GM21526 (cell line): ENCODE results near the gene ZMYM1.
"Not testable (repeated sequence)": the region's sequence is repeated elsewhere in the genome, so short reads cannot be mapped to it uniquely, and the experiment has no call there.

Experiments used
- ATAC-seq: cut with Tn5 transposase; IDR thresholded peaks from one replicate; pipeline ENCODE4 v1.9.1; 2021; ENCODE audit warnings: moderate library complexity; ENCODE audit not compliant: unreplicated experiment, low FRiP score

The ZMYM1 gene

GRCh38 chr1:35079003-35079930 is at the start of gene ZMYM1:
Gene ZMYM1, plus strand, starts transcription at chr1:35079385. Its CDS starts 14,603 bp downstream, at chr1:35093988.
- peak; percentile 94 for ATAC-seq

GRCh38 chr1:35029761-35030160 is 49.4 kb upstream of the ZMYM1 start:
- ATAC-seq: no peak

GRCh38 chr1:35030338-35030737 is 48.8 kb upstream of the ZMYM1 start:
- ATAC-seq: no peak

DNA sequence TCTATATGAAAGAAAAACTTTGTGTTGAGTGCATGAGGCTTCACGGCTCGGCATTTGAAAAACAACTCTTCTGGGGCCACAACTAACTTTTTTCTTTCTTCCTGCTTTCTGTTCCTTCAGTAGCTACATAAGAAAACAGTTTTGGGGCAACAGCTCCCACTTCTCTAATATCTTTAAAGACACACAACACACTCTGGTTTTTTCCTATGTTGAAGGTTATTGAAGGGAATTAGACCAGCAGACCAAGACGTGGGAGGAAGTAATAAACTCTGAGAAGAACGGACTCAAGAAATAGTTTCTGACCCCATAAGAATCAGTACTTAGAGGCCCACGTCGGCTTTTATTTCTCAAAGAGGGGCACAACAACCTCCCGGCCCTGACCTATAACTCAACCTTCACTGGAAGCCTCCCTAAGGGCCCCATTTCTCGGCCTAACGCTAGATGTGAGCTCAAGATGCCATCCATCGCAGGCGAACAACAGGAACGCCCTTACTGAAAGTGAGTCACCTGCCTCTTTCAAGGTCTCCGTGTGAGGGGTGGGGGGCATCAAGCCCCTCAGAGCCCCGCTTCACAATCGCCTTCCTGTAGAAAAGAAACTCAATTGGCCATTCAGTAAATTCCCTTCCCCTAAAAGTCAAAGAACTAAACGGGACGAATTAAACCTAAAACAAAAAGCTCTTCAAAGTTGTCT is 48.3 kb upstream of the ZMYM1 start:
- no peak for ATAC-seq

DNA sequence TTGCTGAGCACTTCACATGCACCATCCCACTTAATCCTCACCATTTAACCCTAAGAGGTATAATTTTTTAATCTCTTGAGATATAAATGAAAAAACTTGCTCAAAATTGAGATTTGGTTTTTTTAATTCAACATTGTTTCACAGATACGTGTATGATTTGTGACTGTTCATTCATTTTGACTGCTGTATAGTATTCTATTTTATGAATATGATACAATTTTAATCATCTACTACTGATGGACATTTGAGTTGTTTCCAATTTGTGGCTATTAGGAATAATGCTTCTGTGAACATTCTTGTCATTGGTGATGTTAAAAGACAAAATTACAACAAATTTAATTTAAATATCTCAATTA is 46.8 kb upstream of the ZMYM1 start:
- ATAC-seq: no peak

GRCh38 chr1:35033346-35033745 is 45.8 kb upstream of the ZMYM1 start:
- no peak for ATAC-seq

DNA sequence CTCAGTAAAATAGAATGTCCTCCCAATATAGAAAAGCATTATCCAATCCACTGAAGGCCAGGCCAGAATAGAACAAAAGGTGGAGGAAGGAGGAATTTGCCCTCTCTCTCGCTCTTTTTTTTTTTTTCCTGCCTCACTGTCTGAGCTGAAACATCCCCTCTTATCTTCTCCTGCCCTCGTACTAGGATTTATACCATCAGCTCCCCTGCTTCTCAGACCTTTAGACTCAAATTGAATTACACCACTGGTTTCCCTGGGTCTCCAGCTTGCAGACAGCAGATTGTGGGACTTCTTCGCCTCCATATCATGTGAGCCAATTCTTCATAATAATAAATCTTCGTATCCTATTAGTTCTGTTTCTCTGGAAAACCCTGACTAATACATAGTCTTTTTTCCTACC is 42.6 kb upstream of the ZMYM1 start:
- ATAC-seq: no peak

DNA sequence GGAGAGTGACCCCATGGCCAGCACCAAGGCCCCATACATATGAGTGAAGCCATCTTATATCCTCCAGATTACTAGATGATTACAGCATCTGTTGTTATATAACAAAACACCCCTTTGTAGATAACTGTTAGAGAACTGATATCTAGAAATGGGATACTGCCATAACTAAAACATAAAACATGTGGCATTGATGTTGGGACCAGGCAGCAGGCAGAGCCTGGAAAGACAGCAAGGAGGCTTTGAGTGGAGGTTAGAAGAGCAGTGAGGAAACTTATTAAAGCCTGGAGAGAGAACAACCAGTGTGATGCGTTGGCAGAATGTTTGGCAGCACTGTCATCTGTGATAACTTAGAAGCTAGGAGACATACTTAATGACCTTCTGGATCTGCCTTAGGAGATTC is 42.0 kb upstream of the ZMYM1 start:
- no peak for ATAC-seq

DNA sequence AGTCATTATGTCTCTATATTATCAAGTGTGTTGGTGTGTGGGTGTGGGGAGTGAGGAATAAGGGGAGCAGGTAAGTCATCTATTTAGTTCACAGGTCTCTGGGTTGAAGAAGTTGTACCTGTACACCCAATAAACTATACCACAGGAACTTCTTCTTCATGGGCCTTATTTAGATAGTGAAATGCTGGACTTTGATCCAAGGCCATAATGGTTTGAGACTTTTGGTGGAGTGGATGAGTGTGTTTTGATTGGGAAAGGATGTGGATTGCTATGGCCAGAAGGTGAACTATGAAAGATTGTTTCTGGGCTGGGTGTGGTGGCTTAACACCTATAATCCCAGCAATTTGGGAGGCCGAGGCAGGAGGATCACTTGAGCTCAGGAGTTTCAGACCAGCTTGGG is 40.5 kb upstream of the ZMYM1 start:
- ATAC-seq: no peak

GRCh38 chr1:35043498-35043897 is 35.7 kb upstream of the ZMYM1 start:
- ATAC-seq: no peak

- no peak for ATAC-seq
Measured at GRCh38 chr1:35044431-35044830, 34.8 kb upstream of the ZMYM1 start.

DNA sequence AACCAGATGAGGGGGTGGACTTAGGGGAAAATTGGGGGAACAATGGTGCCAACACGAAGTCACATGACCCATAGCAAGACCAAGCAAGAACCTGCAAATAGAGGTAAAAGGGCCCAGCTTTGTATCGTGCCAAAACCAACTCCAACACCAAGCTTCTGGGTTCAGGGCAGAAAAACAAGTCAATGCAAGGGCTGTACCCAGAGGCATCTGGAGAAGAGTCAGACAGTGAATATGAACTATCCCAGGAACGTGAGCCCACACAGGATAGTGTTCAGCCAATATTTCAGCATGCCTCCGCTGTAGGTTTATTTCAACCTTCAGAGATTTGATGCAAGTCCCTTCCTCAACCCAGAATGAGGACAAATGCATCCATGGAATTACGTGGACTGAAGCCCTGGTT is 32.5 kb upstream of the ZMYM1 start:
- ATAC-seq: no peak

DNA sequence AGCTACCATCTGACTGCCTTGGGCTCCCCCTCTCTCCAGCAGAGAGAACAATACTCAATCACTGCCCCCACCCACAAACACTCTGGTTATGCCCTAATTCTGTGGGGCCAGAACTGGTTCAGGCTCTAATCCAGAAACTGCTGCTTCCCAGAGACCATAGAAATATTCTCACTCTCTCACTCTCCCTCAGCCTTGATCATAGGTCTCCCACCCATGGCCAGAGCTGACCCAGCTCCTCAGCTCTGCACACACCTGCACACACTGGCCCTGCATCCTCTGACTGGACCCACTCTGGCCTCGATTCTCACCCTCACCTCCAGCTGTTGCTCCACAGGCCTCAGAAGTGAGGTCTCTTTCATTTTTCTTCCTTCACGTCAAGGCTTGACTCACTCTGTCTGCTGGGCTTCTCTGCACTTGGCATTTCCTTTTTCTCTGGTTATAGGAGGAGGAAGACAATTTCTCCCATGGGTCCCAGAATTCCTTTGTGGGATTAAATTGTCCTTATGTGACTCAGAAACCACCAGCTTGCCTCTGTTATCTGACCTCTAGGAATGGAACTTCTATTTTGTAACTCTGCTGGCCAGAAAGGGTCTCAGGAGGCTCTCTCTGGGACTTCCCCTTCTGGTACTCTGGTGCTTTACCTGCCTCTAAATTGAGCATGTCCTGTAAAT is 31.9 kb upstream of the ZMYM1 start:
- no peak for ATAC-seq

DNA sequence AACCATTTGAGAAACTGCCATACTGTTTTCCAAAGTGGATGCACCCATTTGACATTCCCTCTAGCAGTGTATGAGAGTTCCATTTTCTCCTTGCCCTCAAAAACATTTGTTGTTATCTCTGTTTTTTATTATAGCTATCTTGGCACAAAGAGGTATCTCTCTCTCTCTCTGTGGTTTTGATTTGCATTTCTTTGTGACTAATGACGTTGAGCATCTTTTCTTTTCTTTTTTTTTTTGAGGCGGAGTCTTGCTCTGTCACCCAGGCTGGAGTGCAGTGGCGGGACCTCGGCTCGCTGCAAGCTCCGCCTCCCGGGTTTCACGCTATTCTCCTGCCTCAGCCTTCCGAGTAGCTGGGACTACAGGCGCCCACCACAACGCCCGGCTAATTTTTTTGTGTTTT is 30.1 kb upstream of the ZMYM1 start:
- no peak for ATAC-seq

GRCh38 chr1:35053433-35053832 is 25.8 kb upstream of the ZMYM1 start:
- no peak for ATAC-seq

DNA sequence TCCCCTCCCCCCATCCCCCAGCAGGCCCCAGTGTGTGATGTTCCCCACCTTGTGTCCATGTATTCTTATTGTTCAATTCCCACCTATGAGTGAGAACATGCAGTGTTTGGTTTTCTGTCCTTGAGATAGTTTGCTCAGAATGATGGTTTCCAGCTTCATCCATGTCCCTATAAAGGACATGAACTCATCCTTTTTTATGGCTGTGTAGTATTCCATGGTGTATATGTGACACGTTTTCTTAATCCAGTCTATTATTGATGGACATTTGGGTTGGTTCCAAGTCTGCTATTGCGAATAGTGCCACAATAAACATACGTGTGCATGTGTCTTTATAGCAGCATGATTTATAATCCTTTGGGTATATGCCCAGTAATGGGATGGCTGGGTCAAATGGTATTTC is 24.9 kb upstream of the ZMYM1 start:
- not testable (repeated sequence) for ATAC-seq

DNA sequence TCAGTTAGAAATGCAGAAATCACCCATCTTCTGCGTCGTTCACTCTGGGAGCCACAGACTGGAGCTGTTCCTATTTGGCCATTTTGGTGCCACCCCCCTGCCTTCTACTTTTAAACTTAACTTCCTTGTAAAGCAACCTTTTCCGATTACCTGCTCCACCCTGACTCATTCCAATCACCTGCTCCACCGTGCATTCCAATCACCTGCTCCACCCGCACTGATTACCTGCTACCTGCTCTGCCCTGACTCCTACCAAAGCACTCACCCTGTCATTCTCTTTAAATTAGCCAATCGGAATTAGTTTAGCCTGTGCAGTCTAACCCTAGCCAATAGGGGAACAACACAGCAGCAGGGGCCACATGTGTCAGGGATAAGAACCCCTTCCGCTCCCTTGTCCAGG is 20.9 kb upstream of the ZMYM1 start:
- not testable (repeated sequence) for ATAC-seq

DNA sequence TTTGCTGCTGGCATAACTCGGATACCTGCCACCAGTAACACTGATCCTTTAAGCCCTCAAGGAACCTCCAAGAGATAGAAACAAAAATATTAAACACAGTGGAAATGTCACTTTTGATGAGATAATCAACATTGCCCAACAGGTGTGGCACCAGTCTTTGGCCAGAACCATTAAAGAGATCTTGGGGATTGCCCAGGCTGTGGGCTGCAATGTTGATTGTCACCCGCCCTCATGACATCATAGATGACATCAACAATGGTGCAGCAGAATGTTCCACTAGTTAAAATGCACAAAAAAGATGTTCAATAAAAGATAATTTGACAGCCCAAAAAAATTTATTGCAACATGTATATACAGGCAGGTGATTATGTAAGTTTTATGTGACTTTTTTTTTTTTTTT is 20.2 kb upstream of the ZMYM1 start:
- ATAC-seq: no peak

GRCh38 chr1:35062518-35063196 is 16.5 kb upstream of the ZMYM1 start:
- ATAC-seq: no peak

- ATAC-seq: no peak
Measured at GRCh38 chr1:35064265-35064664, 14.9 kb upstream of the ZMYM1 start.

DNA sequence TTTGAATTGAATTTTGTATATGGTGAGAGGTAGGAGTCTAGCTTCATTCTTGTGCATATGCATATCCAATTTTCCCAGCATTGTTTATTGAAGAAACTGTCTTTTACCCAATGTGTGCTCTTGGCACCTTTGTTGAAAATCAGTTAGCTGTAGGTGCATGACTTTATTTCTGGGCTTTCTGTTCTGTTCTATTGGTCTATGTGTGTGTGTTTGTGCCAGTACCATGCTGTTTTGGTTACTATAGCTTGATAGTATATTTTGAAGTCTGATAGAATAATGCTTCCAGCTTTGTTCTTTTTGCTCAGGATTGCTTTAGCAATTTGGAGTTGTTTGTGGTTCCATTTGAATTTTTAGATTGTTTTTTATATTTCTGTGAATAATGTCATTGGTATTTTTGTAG is 9.4 kb upstream of the ZMYM1 start:
- ATAC-seq: no peak
